IPS-11a (cell line): ENCODE results near the gene DAD1.

Experiments
- H3K4me3 ChIP-seq: one replicate; pipeline ENCODE4 v1.5.1; 2013; ENCODE audit warnings: low read depth, low read length, control low read depth

The DAD1 gene

DNA sequence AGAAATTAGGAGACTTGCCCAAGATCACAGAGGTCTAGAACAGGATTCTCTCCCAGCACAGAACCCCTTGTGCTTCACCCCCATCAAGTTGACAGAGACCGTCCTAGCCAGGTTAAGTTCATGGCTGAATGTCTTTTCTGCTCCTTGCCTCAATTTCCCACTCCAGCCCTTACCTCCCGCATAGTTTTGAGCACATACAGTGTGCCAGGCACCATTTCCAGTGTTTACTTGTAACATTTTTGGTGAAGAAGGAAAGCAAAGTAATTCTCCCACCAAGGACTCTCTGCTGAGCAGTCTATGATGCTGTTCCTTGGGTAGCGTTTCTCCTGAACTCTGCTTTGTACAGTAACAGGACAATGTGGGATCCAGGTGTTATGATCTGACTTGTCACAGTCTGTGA, 10.3 kb upstream of the DAD1 start:
- H3K4me3 ChIP-seq = peak overlapping the region; percentile 89

- H3K4me3 ChIP-seq = peak overlapping the region; percentile 89
Observed at GRCh38 chr14:22598896-22599244, 9.8 kb upstream of the DAD1 start.

GRCh38 chr14:22598099-22598895, 9.3 kb upstream of the DAD1 start, which contains the start of gene ABHD4:
ABHD4 (plus strand) TSS chr14:22598300; CDS start chr14:22598307, 7 bp downstream.
- peak within 1 kb of the TSS; percentile 89 for H3K4me3 ChIP-seq

DNA sequence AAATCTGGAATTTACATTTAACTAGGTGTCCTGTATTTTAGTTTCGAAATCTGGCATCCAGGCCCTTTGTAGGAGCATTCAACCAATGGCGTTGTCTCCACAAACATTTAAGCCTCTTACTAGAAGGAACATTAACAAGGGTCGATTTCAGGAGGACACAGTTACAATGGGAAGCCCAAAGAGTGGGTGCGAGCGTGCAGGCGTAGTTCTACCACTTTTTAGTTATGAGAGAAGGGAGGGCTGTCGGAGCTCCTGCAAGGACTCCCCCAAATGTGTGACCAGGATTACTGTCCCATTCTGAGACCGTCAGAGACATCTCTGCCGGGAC, 8.7 kb upstream of the DAD1 start:
- H3K4me3 ChIP-seq = peak overlapping the region; percentile 89

DNA sequence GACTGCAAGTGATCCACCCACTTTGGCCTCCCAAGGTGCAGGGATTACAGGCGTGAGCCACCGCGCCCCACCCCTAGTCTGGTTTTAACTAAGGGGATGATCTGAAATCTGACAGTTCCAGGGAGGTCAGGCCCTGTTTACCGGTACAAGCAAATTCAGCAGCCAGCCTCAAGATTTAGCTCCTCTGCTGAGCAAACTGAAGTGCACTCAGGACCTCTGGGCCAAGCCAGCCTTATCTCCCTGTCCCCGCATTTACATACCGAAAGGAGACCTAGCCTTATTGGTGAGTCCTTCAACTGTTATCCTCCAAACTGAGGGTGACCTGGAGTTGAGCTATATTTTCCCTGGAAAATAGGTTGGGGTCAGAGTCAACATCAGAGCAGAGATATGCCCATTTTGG, 8.2 kb upstream of the DAD1 start:
- no peak overlapping the region for H3K4me3 ChIP-seq

DNA sequence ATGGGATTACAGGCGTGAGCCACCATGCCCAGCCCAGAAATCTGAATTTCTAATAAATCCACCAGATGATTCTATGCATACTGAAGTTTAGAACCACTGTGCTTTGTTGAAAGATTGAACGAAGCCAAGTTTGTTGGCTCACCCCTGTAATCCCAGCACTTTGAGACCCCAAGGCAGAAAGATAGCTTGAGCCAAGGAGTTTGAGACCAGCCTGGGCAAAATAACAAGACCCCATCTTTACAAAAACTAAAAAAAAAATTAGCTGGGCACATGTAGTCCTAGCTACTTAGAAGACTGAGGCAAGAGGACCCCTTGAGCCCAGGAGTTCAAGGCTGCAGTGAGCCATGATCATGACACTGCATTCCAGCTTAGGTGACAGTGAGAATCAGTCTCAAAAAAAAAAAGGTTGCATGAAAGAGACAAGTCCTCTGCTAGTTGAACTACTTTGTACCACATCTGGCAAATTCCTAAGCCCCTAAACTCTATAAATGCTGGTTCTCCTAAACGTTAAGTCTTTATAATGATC, 7.4 kb upstream of the DAD1 start:
- H3K4me3 ChIP-seq = no peak overlapping the region

DNA sequence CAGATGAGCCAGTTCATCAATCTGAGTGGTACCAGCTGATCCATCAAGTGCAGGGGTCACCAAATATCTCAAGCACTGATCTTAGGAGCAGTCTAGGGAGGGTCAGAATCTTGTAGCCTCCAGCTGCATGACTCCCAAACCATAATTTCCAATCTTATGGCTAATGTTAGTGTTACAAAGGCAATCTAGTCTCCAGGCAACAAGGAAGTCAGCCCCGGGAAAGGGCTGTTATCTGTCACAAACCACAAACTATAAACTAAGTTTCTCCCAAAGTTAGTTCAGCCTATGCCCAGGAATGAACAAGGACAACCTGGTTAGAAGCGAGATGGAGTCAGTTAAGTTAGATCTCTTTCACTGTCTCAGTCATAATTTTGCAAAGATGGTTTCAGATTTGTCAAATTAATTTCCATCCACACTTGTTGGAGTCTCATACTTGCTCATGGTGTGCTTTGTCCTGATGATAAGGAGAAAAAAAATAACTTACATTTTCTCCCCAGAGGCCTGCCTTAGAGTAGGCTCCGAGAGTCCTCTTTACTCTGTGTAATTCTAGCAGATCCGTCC, 5.2 kb upstream of the DAD1 start:
- no peak overlapping the region for H3K4me3 ChIP-seq

DNA sequence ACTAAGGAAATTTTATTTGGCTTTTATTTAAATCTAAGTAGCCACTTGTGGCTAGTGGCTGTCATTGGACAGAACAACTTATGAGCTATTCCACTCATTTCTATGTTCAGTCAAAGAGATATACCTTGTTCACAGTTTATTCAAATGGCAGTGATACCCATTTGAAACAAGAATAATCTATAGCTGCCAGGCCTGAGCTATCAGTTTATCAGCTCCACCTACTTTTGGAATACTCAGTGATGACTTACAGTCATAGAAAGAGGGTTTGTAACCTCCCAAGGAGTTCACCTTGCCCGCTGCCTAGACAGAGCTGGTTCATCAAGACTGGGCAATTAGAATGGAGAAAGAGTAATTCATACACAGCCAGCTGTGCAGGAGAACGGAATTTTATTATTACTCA, 4.6 kb upstream of the DAD1 start:
- no peak overlapping the region for H3K4me3 ChIP-seq

DNA sequence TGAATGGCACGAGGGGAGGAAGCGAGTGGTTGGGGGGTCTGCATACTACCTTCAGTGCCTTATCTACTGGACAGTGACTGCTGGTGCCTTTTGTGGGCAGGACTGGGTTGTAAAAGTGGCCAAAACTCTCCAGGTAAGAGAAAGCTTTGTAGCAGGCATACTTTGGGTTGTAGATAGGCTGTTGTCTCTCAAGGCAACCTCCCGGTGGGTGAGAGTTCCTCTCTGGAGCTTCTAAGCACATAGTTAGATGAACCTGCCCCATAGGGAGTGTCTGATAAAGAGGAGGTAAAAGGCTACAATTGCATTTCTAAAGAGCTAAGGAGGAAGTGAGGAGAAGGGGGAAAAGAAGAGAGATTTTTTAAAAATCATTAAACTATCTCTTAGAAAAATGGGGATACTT, 4.2 kb upstream of the DAD1 start:
- H3K4me3 ChIP-seq = no peak overlapping the region

DNA sequence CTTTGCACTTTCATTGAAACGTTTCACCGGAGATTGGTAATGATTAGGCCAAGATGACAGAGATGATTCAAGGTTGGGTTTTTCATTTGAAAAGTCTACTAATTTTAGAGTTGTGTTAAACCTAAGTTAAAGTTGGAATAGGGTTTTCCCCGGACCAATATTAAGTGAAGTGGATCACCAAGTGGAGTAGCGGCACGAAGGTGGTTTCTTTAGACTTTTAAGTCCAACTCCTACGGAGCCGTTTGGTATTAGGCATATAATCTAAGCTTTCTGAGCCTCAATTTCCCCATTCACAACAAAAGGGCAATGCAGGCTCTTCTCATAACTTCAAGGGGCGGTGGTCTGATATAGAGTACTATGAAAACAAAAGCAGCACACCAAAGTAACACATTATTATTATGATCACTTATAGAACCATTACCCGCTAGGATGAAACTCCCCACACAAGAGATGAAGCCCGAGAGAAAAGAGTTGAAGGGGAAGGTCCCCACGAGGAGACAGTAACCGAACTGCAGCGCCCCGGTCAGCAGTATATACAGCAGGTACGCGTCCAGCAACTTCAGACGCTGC, 413 bp downstream of the DAD1 start:
- peak overlapping the region; percentile 96 for H3K4me3 ChIP-seq

DNA sequence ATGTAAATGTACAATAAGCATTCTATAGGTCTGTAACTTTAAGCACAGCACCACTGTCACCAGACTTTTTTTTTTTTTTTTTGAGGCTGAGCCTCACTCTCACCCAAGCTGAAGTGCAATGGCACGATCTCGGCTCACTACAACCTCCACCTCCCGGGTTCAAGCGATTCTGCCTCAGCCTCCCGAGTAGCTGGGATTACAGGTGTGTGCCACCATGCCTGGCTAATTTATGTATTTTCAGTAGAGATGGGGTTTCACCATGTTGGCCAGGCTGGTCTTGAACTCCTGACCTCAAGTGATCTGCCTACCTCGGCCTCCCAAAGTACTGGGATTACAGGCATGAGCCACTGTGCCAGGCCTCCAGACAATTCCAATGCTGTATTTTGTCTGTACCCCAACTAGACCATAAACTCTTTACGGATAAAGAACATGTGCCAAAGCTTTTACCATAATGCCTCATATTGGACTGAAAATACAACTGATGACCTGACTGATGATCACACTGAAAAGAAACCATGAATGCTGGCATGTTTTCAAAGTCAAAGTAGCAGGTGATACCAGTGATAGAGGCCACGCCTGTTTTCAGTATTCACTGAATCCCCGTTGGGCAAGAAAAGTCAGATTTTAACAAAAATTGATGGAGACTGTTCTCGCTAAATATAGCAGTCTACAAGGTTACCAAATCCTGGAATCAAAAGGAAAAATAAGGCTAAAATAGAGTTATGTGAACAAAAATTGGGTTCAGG, 1.2 kb downstream of the DAD1 start:
- H3K4me3 ChIP-seq = peak overlapping the region; percentile 96

DNA sequence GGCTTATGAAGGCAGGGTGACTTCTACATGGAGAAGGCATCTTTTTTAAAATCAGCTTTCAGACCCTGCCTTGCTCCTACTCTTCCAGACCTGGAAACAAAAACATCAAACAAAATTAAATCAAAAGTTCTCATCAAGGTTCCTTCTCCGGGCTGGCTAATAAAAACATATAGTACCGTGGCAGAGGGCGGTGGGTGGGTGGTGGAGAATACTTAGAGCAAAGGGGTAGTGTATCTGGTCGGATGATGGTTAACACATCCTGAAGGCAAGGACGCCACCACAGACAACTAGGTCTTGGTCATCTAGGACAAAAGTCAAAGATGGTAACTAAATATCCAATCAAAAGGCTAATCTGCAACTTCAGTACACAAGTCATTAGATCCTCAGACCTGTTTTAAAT, 1.8 kb downstream of the DAD1 start:
- H3K4me3 ChIP-seq = no peak overlapping the region

DNA sequence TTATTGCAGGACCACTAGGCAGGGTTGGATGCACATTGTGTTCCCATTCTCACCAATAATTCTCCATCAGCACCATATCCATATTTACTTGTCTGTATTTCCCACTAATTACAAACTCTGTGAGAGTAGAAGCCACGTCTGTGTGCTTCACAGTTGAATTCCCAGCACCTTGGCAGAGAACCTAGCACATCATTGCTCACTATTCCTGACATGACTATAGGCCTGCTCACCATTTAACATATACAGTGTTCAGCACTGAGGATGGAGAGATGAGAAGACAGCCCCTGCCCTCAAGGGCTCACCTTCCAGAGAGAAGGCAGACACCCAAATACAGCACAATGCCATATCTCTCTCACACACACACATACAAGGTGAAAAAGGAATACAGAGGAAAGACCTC, 5.0 kb downstream of the DAD1 start:
- H3K4me3 ChIP-seq = no peak overlapping the region

DNA sequence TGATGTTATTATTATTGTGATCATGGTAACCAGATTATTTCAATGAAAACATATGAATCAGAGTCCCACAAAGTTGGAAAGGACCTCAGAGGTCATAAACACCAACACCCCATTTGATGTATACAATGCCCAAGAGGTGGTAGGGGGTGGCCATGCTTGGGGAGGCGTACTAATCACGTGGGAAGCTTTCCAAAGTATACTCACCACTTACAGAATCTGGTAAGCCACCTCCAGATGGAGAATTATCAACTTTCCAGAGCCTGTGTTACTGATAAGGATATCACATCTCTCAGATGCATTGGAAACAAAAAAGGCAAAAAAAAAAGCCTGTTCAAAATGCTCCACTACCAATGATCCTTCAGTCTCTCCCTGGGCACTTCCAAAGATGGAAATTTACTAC, 8.4 kb downstream of the DAD1 start:
- H3K4me3 ChIP-seq = no peak overlapping the region

DNA sequence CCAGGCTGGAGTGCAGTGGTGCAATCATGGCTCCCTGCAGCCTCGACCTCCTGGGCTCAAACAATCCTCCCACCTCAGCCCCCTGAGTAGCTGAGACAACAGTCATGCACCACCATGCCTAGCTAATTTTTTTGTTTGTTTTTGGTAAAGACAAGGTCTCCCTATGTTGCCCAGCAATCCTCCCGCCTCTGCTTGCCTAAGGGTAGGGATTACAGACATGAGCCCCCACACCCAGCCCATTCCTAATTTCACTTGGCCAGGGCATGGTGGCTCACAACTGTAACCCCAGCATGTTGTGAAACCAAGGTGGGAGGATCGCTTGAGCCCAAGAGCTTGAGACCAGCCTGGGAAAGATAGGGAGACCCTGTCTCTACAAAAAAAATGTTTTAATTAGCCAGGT, 9.1 kb downstream of the DAD1 start:
- no peak overlapping the region for H3K4me3 ChIP-seq

- no peak overlapping the region for H3K4me3 ChIP-seq
Observed at GRCh38 chr14:22579236-22579635, 9.8 kb downstream of the DAD1 start.

DNA sequence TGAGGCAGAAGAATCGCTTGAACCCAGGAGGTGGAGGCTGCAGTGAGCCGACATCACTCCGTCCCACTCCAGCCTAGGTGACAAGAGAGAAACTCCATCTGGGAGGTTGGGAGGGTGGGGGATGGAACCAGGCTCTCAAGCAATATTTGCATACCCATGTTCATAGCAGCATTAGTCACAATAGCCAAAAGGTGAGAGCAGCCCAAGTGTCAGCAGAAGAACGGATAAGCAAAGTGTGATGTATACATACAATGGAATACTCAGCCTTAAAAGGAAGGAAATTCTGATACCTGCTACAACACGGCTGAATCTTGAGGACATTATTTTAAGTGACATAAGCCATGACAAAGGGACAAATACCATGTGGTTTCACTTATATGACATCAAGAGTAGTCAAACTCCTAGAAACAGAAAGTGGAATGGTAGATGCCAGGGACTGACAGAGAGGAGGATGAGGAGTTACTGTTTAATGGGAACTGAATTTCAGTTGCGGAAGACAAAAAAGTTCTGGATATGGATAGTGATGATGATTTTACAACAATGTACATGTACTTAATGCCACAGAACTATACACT, 11.6 kb downstream of the DAD1 start:
- no peak overlapping the region for H3K4me3 ChIP-seq

- no peak overlapping the region for H3K4me3 ChIP-seq
Observed at GRCh38 chr14:22573804-22574203, 15.2 kb downstream of the DAD1 start.

DNA sequence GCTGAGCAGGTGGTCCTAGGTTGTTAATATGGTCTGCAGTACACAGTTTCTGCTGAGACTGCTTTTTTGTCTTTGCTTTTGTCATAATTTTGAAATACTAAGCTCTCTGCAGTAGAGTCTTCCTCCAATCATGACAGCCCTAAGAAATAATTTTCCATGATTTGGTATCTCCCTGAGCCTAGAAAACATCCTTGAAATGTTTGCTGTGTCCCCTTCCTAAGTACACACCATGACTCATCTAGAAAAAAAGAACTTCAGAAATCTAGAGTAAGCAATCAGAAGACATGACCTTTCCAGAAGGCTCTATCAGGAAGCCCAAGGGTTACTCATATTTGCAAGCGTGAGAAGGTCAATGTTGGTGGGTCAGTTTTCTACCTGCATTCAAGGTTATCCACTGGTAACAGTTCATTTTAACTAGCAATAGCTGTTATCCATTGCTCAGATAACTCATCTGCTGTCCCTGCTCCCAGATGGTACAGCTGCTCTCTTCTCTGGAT, 16.4 kb downstream of the DAD1 start:
- H3K4me3 ChIP-seq = no peak overlapping the region

- H3K4me3 ChIP-seq = no peak overlapping the region
Observed at GRCh38 chr14:22570132-22570949, 18.7 kb downstream of the DAD1 start.
